WTC11 (cell line): ENCODE results near the gene FMO2. TPM values are rescaled to one million over a fixed set of nuclear protein-coding genes. Genes with fewer than 3 reads are reported as not detected.

ENCODE experiments used
- ATAC-seq: fragments of 200-7000 bp; cut with Tn5 transposase; 2 replicates; pipeline ENCODE4 v1.10.0; 2021; ENCODE audit warnings: mild to moderate bottlenecking, moderate library complexity
- CTCF ChIA-PET: fragments of 300-600 bp; sonication (Branson Sonifier 250); formaldehyde crosslinking; loops from one replicate; lab custom pipeline; 2021; ENCODE audit warnings: antibody characterized with exemption; lab: Charles Lee
- POLR2A ChIA-PET: fragments of 350-600 bp; sonication (Branson Sonifier 250); formaldehyde crosslinking; loops from one replicate; lab custom pipeline; 2021; ENCODE audit warnings: antibody characterized with exemption; lab: Charles Lee
- DNase-seq: peaks from one replicate; pipeline ENCODE4 v3.0.0; 2021; ENCODE audit warnings: low spot score
- H3K27ac Mint-ChIP-seq: 2 replicates; pipeline ENCODE4 v1.8.0; 2021; ENCODE audit warnings: mixed read lengths
- H3K27me3 Mint-ChIP-seq: 2 replicates; pipeline ENCODE4 v1.8.0; 2021; ENCODE audit warnings: low read depth, mild to moderate bottlenecking, moderate library complexity, mixed read lengths
- H3K36me3 Mint-ChIP-seq: 2 replicates; pipeline ENCODE4 v1.8.0; 2021; ENCODE audit warnings: mixed read lengths
- H3K4me1 Mint-ChIP-seq: 2 replicates; pipeline ENCODE4 v1.8.0; 2022; ENCODE audit warnings: mixed read lengths
- H3K4me3 Mint-ChIP-seq: 2 replicates; pipeline ENCODE4 v1.8.0; 2021; ENCODE audit warnings: mild to moderate bottlenecking, moderate library complexity, mixed read lengths
- H3K9me3 Mint-ChIP-seq: 2 replicates; pipeline ENCODE4 v1.8.0; 2021; ENCODE audit warnings: mixed read lengths
- ATF1 ChIP-seq: sonication (generic); formaldehyde crosslinking; IDR thresholded peaks from 2 replicates; pipeline ENCODE4 v1.8.1; 2023; ENCODE audit warnings: mild to moderate bottlenecking, moderate library complexity, missing genetic modification reagents
- ESRRA ChIP-seq: sonication (generic); formaldehyde crosslinking; IDR thresholded peaks from 2 replicates; pipeline ENCODE4 v1.8.1; 2022; ENCODE audit warnings: mild to moderate bottlenecking, missing genetic modification reagents, borderline replicate concordance
- ETV6 ChIP-seq: sonication (generic); formaldehyde crosslinking; IDR thresholded peaks from 2 replicates; pipeline ENCODE4 v1.8.1; 2022; ENCODE audit warnings: mild to moderate bottlenecking, missing genetic modification reagents
- FOXK1 ChIP-seq: sonication (generic); formaldehyde crosslinking; IDR thresholded peaks from 2 replicates; pipeline ENCODE4 v1.8.0; 2022; ENCODE audit warnings: mild to moderate bottlenecking, moderate library complexity, missing genetic modification reagents
- GABPB1 ChIP-seq: sonication (generic); formaldehyde crosslinking; IDR thresholded peaks from 2 replicates; pipeline ENCODE4 v1.8.1; 2023; ENCODE audit warnings: mild to moderate bottlenecking, missing genetic modification reagents
- JAZF1 ChIP-seq: fragments of 250-450 bp; sonication (Bioruptor Pico); IDR thresholded peaks from 2 replicates; pipeline ENCODE4 v1.9.0; 2021; ENCODE audit warnings: moderate library complexity, mild to moderate bottlenecking, inconsistent platforms
- KAT7 ChIP-seq: sonication (generic); formaldehyde crosslinking; IDR thresholded peaks from 2 replicates; pipeline ENCODE4 v1.8.1; 2023; ENCODE audit warnings: missing genetic modification reagents, mild to moderate bottlenecking, borderline replicate concordance
- MXD4 ChIP-seq: fragments of 250-450 bp; sonication (Bioruptor Pico); IDR thresholded peaks from 2 replicates; pipeline ENCODE4 v1.8.0; 2021; ENCODE audit warnings: mild to moderate bottlenecking, moderate library complexity, borderline replicate concordance
- NFATC4 ChIP-seq: fragments of 250-450 bp; sonication (Bioruptor Pico); IDR thresholded peaks from 2 replicates; pipeline ENCODE4 v1.9.0; 2021; ENCODE audit warnings: mild to moderate bottlenecking
- NFE2L1 ChIP-seq: sonication (generic); formaldehyde crosslinking; IDR thresholded peaks from 2 replicates; pipeline ENCODE4 v1.8.1; 2023; ENCODE audit warnings: missing genetic modification reagents
- TEAD1 ChIP-seq: sonication (generic); formaldehyde crosslinking; IDR thresholded peaks from 2 replicates; pipeline ENCODE4 v1.8.0; 2022; ENCODE audit warnings: mild to moderate bottlenecking, missing genetic modification reagents
- ZBTB21 ChIP-seq: sonication (generic); formaldehyde crosslinking; IDR thresholded peaks from 2 replicates; pipeline ENCODE4 v1.8.1; 2023; ENCODE audit warnings: mild to moderate bottlenecking, missing genetic modification reagents, borderline replicate concordance
- ZNF121 ChIP-seq: sonication (generic); formaldehyde crosslinking; IDR thresholded peaks from 2 replicates; pipeline ENCODE4 v1.8.0; 2023; ENCODE audit warnings: missing genetic modification reagents
- ZNF396 ChIP-seq: fragments of 250-450 bp; sonication (Bioruptor Pico); IDR thresholded peaks from 2 replicates; pipeline ENCODE4 v1.8.0; 2021; ENCODE audit warnings: mild to moderate bottlenecking, moderate library complexity, borderline replicate concordance
- total RNA-seq: library from RNA; stranded (reverse); gene quantifications from 3 replicates; pipeline ENCODE4 v1.2.3, GENCODE V29; 2021
- TF ChIP-seq, protein P1 (sequence below): sonication (generic); formaldehyde crosslinking; IDR thresholded peaks from 2 replicates; pipeline ENCODE4 v1.8.1; 2023; ENCODE audit warnings: mild to moderate bottlenecking, missing genetic modification reagents, borderline replicate concordance
- TF ChIP-seq, protein P2 (sequence below): sonication (generic); formaldehyde crosslinking; IDR thresholded peaks from 2 replicates; pipeline ENCODE4 v1.8.1; 2022; ENCODE audit warnings: mild to moderate bottlenecking, moderate library complexity, missing genetic modification reagents
- TF ChIP-seq, protein P3 (sequence below): fragments of 200-600 bp; IDR thresholded peaks from 2 replicates; pipeline ENCODE4 v1.8.0; 2022; ENCODE audit warnings: antibody characterized with exemption
- TF ChIP-seq, protein P4 (sequence below): fragments of 250-450 bp; sonication (Bioruptor Pico); IDR thresholded peaks from 2 replicates; pipeline ENCODE4 v2.1.2; 2022; ENCODE audit warnings: mild to moderate bottlenecking, moderate library complexity
- TF ChIP-seq, protein P5 (sequence below): sonication (generic); formaldehyde crosslinking; IDR thresholded peaks from 2 replicates; pipeline ENCODE4 v1.8.1; 2023; ENCODE audit warnings: mild to moderate bottlenecking, missing genetic modification reagents, moderate library complexity
- TF ChIP-seq, protein P6 (sequence below): sonication (generic); formaldehyde crosslinking; IDR thresholded peaks from 2 replicates; pipeline ENCODE4 v1.8.0; 2022; ENCODE audit warnings: mild to moderate bottlenecking, missing genetic modification reagents

Gene FMO2
- total RNA-seq, 1 experiment from 2014 or later: not detected

DNA sequence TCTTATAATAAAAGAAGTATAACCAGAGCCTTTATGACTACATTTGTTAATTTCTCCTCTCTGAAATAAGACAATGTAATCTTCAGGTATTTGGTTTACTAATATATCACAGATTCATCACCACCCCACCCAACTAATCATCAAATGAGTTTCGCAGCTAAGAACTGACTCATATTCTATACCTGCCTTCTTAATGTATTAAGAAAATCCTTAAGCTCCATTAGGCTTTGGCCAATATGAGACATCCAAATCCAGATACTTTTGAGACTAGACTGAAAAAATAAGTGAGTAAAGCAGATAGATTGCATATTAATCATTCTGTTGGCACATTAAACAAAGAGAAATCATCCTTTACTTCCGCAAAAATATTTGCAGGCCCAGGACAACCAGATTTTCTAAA, 18.7 kb upstream of the FMO2 start:
- Mint-ChIP-seq H3K27me3 (no peaks in the 10 kb centered on the region), H3K4me1 (peaks cover 3% of the 10 kb centered on the region), H3K9me3 (no peaks in the 10 kb centered on the region), H3K36me3 (no peaks in the 10 kb centered on the region)
- no peak for DNase-seq
- CTCF ChIA-PET: interaction anchor here (0.7 kb wide), 1 partner anchor 79 kb away, joined by 3 read pairs; no protein-coding TSS in a partner anchor
- TF ChIP-seq NFE2L1 (CRISPR knock-in tag): no peak
- TF ChIP-seq, all 79 proteins: peak for 0
- no peak overlapping the region for H3K27ac Mint-ChIP-seq
- ATAC-seq: no peak
- no peak overlapping the region for H3K4me3 Mint-ChIP-seq
- POLR2A ChIA-PET: no interaction called here

DNA sequence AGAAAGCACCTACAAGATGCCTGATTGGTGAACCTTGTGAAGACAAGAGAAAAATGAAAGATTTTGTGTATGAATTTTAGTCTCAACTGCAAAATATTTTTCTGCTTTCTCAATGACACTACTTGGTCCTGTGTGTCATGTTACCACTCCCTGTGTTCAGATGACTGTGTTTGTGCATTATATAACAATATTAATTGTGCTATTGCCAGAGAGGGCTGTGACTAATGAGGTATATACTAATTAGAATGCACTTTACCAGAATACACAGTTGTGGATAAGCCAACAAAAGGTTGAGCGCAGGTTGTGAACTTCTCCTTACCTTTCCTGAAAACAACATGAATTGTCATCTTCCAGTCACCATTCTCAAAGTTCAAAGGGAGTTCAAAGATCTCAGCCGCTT, 17.3 kb upstream of the FMO2 start:
- POLR2A ChIA-PET: no interaction called here
- H3K4me3 Mint-ChIP-seq: no peak overlapping the region
- DNase-seq (no peak), ATAC-seq (no peak)
- no peaks in the 10 kb centered on the region for H3K36me3 Mint-ChIP-seq
- H3K9me3 Mint-ChIP-seq: no peaks in the 10 kb centered on the region
- no peak overlapping the region for H3K27ac Mint-ChIP-seq
- H3K27me3 Mint-ChIP-seq: no peaks in the 10 kb centered on the region
- TF ChIP-seq ETV6 (CRISPR knock-in tag): no peak
- TF ChIP-seq, protein P1, sequence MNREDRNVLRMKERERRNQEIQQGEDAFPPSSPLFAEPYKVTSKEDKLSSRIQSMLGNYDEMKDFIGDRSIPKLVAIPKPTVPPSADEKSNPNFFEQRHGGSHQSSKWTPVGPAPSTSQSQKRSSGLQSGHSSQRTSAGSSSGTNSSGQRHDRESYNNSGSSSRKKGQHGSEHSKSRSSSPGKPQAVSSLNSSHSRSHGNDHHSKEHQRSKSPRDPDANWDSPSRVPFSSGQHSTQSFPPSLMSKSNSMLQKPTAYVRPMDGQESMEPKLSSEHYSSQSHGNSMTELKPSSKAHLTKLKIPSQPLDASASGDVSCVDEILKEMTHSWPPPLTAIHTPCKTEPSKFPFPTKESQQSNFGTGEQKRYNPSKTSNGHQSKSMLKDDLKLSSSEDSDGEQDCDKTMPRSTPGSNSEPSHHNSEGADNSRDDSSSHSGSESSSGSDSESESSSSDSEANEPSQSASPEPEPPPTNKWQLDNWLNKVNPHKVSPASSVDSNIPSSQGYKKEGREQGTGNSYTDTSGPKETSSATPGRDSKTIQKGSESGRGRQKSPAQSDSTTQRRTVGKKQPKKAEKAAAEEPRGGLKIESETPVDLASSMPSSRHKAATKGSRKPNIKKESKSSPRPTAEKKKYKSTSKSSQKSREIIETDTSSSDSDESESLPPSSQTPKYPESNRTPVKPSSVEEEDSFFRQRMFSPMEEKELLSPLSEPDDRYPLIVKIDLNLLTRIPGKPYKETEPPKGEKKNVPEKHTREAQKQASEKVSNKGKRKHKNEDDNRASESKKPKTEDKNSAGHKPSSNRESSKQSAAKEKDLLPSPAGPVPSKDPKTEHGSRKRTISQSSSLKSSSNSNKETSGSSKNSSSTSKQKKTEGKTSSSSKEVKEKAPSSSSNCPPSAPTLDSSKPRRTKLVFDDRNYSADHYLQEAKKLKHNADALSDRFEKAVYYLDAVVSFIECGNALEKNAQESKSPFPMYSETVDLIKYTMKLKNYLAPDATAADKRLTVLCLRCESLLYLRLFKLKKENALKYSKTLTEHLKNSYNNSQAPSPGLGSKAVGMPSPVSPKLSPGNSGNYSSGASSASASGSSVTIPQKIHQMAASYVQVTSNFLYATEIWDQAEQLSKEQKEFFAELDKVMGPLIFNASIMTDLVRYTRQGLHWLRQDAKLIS: no peak
- no peak for TF ChIP-seq GABPB1 (CRISPR knock-in tag)
- TF ChIP-seq NFE2L1 (CRISPR knock-in tag): no peak
- TF ChIP-seq, protein P2, sequence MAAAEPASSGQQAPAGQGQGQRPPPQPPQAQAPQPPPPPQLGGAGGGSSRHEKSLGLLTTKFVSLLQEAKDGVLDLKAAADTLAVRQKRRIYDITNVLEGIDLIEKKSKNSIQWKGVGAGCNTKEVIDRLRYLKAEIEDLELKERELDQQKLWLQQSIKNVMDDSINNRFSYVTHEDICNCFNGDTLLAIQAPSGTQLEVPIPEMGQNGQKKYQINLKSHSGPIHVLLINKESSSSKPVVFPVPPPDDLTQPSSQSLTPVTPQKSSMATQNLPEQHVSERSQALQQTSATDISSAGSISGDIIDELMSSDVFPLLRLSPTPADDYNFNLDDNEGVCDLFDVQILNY (CRISPR knock-in tag): no peak
- TF ChIP-seq ZNF396 (CRISPR knock-in tag): no peak
- TF ChIP-seq, protein P3, sequence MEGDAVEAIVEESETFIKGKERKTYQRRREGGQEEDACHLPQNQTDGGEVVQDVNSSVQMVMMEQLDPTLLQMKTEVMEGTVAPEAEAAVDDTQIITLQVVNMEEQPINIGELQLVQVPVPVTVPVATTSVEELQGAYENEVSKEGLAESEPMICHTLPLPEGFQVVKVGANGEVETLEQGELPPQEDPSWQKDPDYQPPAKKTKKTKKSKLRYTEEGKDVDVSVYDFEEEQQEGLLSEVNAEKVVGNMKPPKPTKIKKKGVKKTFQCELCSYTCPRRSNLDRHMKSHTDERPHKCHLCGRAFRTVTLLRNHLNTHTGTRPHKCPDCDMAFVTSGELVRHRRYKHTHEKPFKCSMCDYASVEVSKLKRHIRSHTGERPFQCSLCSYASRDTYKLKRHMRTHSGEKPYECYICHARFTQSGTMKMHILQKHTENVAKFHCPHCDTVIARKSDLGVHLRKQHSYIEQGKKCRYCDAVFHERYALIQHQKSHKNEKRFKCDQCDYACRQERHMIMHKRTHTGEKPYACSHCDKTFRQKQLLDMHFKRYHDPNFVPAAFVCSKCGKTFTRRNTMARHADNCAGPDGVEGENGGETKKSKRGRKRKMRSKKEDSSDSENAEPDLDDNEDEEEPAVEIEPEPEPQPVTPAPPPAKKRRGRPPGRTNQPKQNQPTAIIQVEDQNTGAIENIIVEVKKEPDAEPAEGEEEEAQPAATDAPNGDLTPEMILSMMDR: no peak
- TF ChIP-seq, protein P4, sequence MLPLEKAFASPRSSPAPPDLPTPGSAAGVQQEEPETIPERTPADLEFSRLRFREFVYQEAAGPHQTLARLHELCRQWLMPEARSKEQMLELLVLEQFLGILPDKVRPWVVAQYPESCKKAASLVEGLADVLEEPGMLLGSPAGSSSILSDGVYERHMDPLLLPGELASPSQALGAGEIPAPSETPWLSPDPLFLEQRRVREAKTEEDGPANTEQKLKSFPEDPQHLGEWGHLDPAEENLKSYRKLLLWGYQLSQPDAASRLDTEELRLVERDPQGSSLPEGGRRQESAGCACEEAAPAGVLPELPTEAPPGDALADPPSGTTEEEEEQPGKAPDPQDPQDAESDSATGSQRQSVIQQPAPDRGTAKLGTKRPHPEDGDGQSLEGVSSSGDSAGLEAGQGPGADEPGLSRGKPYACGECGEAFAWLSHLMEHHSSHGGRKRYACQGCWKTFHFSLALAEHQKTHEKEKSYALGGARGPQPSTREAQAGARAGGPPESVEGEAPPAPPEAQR (CRISPR knock-in tag): no peak
- TF ChIP-seq JAZF1 (CRISPR knock-in tag): no peak
- no peak for TF ChIP-seq NFATC4 (CRISPR knock-in tag)
- no peak for TF ChIP-seq ZBTB21 (CRISPR knock-in tag)
- no peak for TF ChIP-seq ATF1 (CRISPR knock-in tag)
- no peak for TF ChIP-seq FOXK1 (CRISPR knock-in tag)
- no peak for TF ChIP-seq MXD4 (CRISPR knock-in tag)
- TF ChIP-seq TEAD1 (CRISPR knock-in tag): no peak
- no peak for TF ChIP-seq KAT7 (CRISPR knock-in tag)
- TF ChIP-seq ZNF121 (CRISPR knock-in tag): no peak
- TF ChIP-seq, protein P5, sequence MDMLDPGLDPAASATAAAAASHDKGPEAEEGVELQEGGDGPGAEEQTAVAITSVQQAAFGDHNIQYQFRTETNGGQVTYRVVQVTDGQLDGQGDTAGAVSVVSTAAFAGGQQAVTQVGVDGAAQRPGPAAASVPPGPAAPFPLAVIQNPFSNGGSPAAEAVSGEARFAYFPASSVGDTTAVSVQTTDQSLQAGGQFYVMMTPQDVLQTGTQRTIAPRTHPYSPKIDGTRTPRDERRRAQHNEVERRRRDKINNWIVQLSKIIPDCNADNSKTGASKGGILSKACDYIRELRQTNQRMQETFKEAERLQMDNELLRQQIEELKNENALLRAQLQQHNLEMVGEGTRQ (CRISPR knock-in tag): no peak
- TF ChIP-seq ESRRA (CRISPR knock-in tag): no peak
- TF ChIP-seq, protein P6, sequence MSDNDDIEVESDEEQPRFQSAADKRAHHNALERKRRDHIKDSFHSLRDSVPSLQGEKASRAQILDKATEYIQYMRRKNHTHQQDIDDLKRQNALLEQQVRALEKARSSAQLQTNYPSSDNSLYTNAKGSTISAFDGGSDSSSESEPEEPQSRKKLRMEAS (CRISPR knock-in tag): no peak
- CTCF ChIA-PET: no interaction called here
- H3K4me1 Mint-ChIP-seq: no peaks in the 10 kb centered on the region
